Urothelium cell line (cell line): ENCODE results near the gene KAT8.

ENCODE experiments used
- DNase-seq: peaks from one replicate; pipeline ENCODE4 v3.0.0; 2011; ENCODE audit warnings: low spot score, mixed read lengths
- FAIRE-seq: peaks from 2 replicates; lab custom pipeline; 2011; peaks lifted over from hg19 to GRCh38; lab: Jason Lieb, UNC

KAT8 gene

DNA sequence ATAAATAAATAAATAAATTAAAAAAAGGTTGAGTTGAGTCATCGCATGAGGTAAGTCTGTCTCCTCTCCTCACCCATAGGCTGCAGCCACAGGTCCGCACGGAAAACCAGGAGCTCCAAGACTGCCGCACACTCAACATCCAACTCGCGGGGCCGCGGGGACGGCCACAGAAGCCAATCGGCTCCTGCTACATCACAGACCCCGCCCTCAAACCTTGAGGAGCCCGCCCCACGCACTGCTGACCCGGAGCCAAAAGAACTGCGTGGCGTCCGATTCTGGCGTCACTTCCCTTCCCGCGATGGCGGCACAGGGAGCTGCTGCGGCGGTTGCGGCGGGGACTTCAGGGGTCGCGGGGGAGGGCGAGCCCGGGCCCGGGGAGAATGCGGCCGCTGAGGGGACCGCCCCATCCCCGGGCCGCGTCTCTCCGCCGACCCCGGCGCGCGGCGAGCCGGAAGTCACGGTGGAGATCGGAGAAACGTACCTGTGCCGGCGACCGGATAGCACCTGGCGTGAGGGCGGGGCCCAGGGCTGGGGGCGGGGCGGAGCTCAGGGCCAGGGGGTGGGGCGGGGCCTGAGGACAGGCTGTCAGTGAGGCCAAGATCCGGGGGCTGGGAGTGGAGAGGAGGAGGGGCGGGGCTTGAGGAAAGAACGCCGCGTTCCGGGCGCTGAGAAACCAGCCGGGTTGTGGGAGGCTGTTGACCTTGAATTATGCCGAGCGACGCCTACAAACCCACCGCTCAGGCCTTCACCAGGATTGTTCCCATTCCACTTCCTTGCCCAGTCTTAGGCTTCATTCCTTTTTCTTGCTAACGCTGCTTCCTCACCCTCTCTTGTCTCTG is at the start of gene KAT8:
Gene KAT8, plus strand, starts transcription at position 281 of the 839 bp plus-strand sequence. Its CDS starts 18 bp downstream, at position 299.
- no peak for FAIRE-seq
- peak; percentile 94 for DNase-seq

- FAIRE-seq: no peak
- DNase-seq: no peak
Measured at GRCh38 chr16:31071861-31072260, 45.6 kb upstream of the KAT8 start.

DNA sequence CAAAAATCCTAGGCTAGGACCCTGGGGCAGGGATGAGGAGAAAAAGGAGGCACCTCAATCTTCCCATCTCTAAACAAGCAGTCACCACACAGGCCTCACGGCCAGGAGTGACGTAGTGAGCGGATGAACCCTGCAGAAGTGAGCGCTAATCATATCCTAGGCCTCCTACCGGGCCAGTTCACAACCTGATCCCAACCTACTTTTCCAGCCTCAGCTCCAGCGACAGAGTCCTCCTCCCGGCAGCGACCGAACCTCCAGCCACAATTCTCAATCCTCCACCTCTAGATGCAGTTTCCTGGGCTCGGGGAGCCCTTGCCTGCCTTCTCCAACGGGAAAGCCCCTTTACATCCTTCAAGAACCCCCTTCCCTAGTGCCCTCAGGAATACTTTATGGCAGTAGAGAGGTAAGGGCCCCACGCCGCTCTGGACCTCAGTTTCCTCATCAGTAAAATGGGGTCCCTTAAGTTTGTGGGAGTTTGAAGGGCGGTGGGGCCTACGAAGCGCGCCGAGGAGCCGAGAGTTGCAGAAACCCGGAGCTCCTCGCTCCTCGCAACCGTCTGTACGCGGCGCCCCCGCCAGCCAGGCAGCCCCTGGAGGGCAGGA is 44.8 kb upstream of the KAT8 start:
- DNase-seq: peak; percentile 13
- no peak for FAIRE-seq

DNA sequence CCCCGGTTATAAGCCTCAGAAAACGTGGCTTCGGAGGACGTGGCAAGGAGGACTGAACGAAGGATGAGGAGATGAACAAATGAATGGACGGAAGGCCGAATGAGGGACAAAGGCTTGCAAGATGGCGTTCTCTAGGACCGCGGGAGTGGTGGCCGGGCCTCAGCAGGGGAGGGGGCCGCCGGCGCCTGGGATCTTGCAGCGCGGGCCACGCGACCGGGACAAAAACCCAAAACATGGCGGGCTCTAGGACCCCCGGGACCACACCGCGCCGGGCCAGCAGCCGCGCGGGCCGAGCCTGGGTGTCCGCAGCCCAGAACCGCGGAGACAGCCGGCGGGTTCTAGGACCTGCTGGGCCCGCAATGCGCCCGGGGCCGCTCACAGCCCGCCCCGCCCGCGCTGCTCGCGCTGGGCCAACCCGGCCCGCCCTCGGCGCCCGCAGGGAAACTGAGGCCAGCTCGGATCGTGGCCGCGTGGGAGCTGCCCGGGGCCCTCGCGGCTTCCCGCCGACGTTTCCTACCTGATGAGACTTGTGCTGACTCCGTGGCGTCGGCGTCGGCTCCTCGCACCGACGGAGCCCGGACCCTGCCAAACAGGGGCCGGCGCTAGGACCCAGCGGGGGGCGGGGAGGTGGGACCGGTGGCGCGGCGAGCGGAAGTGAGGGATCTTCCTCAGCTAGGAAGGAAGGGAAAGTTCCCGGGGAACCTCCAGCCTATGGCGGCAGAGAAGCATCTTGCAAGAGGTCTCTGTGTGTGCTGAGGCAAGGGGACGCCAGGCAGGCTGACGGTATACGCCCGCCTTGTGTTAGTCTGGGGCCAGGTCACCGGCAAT is 44.1 kb upstream of the KAT8 start:
- FAIRE-seq: no peak
- DNase-seq: peak; percentile 80

GRCh38 chr16:31073970-31074813 is 43.3 kb upstream of the KAT8 start, which contains the start of the genes ZNF646 and ZNF668:
Gene ZNF646, plus strand, starts transcription at chr16:31074422. Its CDS starts 1,903 bp downstream, at chr16:31076325.
Gene ZNF668, minus strand, starts transcription at chr16:31074240. Its CDS starts 9,781 bp downstream, at chr16:31064459.
- FAIRE-seq (no peak), DNase-seq (peak; percentile 93)

- FAIRE-seq (no peak), DNase-seq (no peak)
Measured at GRCh38 chr16:31074814-31075183, 42.7 kb upstream of the KAT8 start.

DNA sequence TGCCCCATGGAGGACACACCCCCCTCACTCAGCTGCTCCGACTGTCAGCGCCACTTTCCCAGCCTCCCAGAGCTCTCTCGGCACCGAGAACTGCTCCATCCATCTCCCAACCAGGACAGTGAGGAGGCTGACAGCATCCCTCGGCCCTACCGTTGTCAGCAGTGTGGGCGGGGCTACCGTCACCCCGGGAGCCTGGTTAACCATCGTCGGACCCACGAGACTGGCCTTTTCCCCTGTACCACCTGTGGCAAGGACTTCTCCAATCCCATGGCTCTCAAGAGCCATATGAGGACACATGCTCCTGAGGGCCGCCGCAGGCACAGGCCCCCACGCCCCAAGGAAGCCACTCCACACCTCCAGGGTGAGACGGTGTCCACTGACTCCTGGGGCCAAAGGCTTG is 41.1 kb upstream of the KAT8 start:
- FAIRE-seq: no peak

DNA sequence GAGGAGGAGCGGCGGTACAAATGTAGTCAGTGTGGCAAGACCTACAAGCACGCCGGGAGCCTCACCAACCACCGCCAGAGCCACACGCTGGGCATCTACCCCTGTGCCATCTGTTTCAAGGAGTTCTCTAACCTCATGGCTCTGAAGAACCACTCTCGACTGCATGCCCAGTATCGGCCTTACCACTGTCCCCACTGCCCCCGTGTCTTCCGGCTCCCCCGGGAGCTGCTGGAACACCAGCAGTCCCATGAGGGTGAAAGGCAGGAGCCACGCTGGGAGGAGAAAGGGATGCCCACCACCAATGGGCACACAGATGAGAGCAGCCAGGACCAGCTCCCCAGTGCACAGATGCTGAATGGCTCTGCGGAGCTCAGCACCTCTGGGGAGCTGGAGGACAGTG is 40.4 kb upstream of the KAT8 start:
- DNase-seq (no peak), FAIRE-seq (no peak)

More for the DNA sequence above, 41.1 kb upstream of the KAT8 start:
- DNase-seq: no peak

GRCh38 chr16:31077592-31078396 is 39.7 kb upstream of the KAT8 start:
- no peak for FAIRE-seq
- DNase-seq: no peak

DNA sequence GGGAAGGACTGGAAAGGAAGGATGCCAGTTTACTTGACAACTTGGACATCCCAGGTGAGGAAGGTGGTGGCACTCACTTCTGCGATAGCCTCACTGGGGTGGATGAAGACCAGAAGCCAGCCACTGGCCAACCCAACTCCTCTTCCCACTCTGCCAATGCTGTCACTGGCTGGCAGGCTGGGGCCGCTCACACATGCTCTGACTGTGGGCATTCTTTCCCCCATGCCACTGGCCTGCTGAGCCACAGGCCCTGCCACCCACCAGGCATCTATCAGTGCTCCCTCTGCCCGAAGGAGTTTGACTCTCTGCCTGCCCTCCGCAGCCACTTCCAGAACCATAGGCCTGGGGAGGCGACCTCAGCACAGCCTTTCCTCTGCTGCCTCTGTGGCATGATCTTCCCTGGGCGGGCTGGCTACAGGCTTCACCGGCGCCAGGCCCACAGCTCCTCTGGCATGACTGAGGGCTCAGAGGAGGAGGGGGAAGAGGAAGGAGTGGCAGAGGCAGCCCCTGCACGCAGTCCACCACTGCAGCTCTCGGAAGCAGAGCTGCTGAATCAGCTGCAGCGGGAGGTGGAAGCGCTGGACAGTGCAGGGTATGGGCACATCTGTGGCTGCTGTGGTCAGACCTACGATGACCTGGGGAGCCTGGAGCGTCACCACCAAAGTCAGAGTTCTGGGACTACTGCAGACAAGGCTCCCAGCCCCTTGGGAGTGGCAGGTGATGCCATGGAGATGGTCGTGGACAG is 38.7 kb upstream of the KAT8 start:
- no peak for DNase-seq
- no peak for FAIRE-seq

GRCh38 chr16:31079342-31079944 is 38.0 kb upstream of the KAT8 start:
- DNase-seq (no peak), FAIRE-seq (no peak)

DNA sequence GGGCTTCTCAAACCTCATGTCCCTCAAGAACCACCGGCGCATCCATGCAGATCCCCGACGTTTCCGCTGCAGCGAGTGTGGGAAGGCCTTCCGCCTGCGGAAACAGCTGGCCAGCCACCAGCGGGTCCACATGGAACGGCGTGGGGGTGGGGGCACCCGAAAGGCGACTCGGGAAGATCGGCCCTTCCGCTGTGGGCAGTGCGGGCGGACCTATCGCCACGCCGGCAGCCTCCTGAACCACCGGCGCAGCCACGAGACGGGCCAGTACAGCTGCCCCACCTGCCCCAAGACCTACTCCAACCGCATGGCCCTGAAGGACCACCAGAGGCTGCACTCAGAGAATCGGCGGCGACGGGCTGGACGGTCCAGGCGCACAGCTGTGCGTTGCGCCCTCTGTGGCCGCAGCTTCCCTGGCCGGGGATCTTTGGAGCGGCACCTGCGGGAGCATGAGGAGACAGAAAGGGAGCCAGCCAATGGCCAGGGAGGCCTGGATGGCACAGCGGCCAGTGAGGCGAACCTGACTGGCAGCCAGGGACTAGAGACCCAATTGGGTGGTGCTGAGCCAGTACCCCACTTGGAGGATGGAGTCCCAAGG is 37.3 kb upstream of the KAT8 start:
- no peak for DNase-seq
- no peak for FAIRE-seq

DNA sequence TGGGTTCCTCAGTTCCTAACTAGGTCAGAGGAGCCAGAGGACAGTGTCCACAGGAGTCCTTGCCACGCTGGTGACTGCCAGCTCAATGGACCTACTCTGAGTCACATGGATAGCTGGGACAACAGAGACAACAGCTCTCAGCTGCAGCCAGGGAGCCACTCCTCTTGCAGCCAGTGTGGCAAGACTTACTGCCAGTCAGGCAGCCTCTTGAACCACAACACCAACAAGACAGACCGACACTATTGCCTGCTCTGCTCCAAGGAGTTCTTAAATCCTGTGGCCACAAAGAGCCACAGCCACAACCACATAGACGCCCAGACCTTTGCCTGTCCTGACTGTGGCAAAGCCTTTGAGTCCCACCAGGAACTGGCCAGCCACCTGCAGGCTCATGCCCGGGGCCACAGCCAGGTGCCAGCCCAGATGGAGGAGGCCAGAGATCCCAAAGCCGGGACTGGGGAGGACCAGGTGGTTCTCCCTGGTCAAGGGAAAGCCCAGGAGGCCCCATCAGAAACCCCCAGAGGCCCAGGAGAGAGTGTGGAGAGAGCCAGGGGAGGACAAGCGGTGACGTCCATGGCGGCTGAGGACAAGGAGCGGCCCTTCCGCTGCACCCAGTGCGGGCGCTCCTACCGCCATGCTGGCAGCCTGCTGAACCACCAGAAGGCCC is 36.6 kb upstream of the KAT8 start:
- FAIRE-seq: no peak
- no peak for DNase-seq

GRCh38 chr16:31081428-31082351 is 35.8 kb upstream of the KAT8 start:
- no peak for FAIRE-seq

GRCh38 chr16:31082368-31083045 is 35.0 kb upstream of the KAT8 start:
- DNase-seq (no peak), FAIRE-seq (no peak)

More at GRCh38 chr16:31081428-31082351, 35.8 kb upstream of the KAT8 start:
- no peak for DNase-seq

DNA sequence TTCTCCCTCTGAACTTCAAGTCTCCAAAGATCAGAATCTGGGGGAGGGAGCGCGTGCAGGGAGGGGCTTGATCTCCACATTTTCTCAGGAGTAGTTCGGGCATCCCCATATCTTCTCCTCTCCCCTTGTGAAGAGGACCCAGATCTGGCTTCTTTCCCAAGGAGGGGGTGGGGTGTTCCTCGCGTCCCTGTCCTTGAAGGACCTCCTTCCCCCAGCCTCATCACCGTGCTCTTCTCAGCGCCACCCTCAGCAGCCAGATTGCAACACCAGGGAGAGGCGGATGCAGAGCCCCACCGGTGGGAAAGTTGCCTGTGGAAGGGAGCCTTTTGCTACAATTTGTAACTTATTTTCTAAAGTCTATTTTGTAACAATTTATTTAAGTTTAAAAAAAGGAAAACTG is 34.4 kb upstream of the KAT8 start:
- FAIRE-seq: no peak
- no peak for DNase-seq
